Measurements from ENCODE around the gene OAS3. TPM values are rescaled to one million over a fixed set of nuclear protein-coding genes. Genes with fewer than 3 reads are reported as not detected.

Gene OAS3
- total RNA-seq (2021), result 16.2 and 17.4 TPM in 2 replicates
- percentile 50 among the genes with signal in this experiment for Bru-seq, nascent RNA
- BruChase-seq, experiment 1, labeled RNA remaining after a 2-hour chase, result percentile 40 among the genes with signal in this experiment
- percentile 57 among the genes with signal in this experiment for BruChase-seq, experiment 2, labeled RNA remaining after a 6-hour chase
- long read RNA-seq, partial matches to known transcripts, result 14 of 22 reads
- long read RNA-seq, other reads (novel, unspliced or antisense), result 3 of 22 reads

GRCh38 chr12:112937741-112938719, at the start of gene OAS3:
TSS of gene OAS3 (plus strand) at chr12:112938474. CDS start at chr12:112938531, 57 bp downstream.
- Histone ChIP-seq H4K20me1 (ENCODE audit: insufficient read depth) (no peaks in the 10 kb centered on the region), H3K79me2 (ENCODE audit: low read depth) (no peaks in the 10 kb centered on the region), H3K4me2 (peak within 1 kb of the TSS; percentile 86), H3K27me3 (ENCODE audit: insufficient read depth, low read depth) (no peaks in the 10 kb centered on the region), H3K9me3 (ENCODE audit: insufficient read depth, low read depth) (no peaks in the 10 kb centered on the region), H3F3A (ENCODE audit: insufficient read depth, low read depth) (peaks cover 17% of the 10 kb centered on the region; the same call in 1 of the 2 replicates), H2AFZ (peak within 1 kb of the TSS; percentile 96), H3K27ac (peak within 1 kb of the TSS; percentile 1; the same call in 1 of the 2 replicates), H3K9me2 (ENCODE audit: insufficient read depth) (no peaks in the 10 kb centered on the region), H3K4me1 (replicated peaks; ENCODE audit: insufficient read depth) (peaks cover 29% of the 10 kb centered on the region), H3K4me3 (peak within 1 kb of the TSS; percentile 73), H3K36me3 (ENCODE audit: low read depth) (no peaks in the 10 kb centered on the region)
- no TSS peak for BruUV-seq (replicated peaks)
- peak; percentile 50 to 68 for DNase-seq
- POLR2A ChIA-PET (ENCODE audit: unreplicated experiment), result interaction anchor here (0.6 kb wide), 1 partner anchor 1339 kb away, joined by 15 read pairs; the partner anchor contains the start of gene ATXN2
- CTCF ChIA-PET, result interaction anchor here (0.6 kb wide), 2 partner anchors 31 to 198 kb away, joined by 3 to 4 read pairs; no protein-coding TSS in a partner anchor
- intact Hi-C loops (cut with micrococcal nuclease; ENCODE audit: unreplicated experiment), result loop anchor here (2.0 kb wide), 1 partner anchor 37 kb away; no protein-coding TSS in a partner anchor
- TF ChIP-seq EZH2 (IDR thresholded peaks at IDR 0.05; ENCODE audit: low read depth), result no peak
- no peak for TF ChIP-seq CTCF (conservative IDR thresholded peaks at IDR 0.05)

- Histone ChIP-seq H3K4me2 (no peak overlapping the region), H3K27me3 (ENCODE audit: insufficient read depth, low read depth) (peaks cover 43% of the 10 kb centered on the region), H3K4me1 (replicated peaks; ENCODE audit: insufficient read depth) (no peaks in the 10 kb centered on the region), H3K36me3 (ENCODE audit: low read depth) (no peaks in the 10 kb centered on the region), H3F3A (ENCODE audit: insufficient read depth, low read depth) (no peaks in the 10 kb centered on the region), H3K4me3 (no peak overlapping the region), H3K79me2 (ENCODE audit: low read depth) (no peaks in the 10 kb centered on the region), H4K20me1 (ENCODE audit: insufficient read depth) (no peaks in the 10 kb centered on the region), H3K9me3 (ENCODE audit: insufficient read depth, low read depth) (no peaks in the 10 kb centered on the region), H3K9me2 (ENCODE audit: insufficient read depth) (no peaks in the 10 kb centered on the region), H3K27ac (no peak overlapping the region), H2AFZ (no peak overlapping the region)
- intact Hi-C loops (cut with micrococcal nuclease; ENCODE audit: unreplicated experiment), result no loop called here
- TF ChIP-seq EZH2 (IDR thresholded peaks at IDR 0.05; ENCODE audit: low read depth), result no peak
- POLR2A ChIA-PET (ENCODE audit: unreplicated experiment), result no interaction called here
- CTCF ChIA-PET, result no interaction called here
- no peak for DNase-seq
- BruUV-seq (replicated peaks), result no TSS peak
Measured at GRCh38 chr12:112891093-112892024, 46.9 kb upstream of the OAS3 start.

GRCh38 chr12:112892856-112893255, 45.4 kb upstream of the OAS3 start:
- Histone ChIP-seq H4K20me1 (ENCODE audit: insufficient read depth) (no peaks in the 10 kb centered on the region), H3K4me3 (no peak overlapping the region), H3K79me2 (ENCODE audit: low read depth) (no peaks in the 10 kb centered on the region), H3K27ac (no peak overlapping the region), H3K36me3 (ENCODE audit: low read depth) (no peaks in the 10 kb centered on the region), H3F3A (ENCODE audit: insufficient read depth, low read depth) (no peaks in the 10 kb centered on the region), H3K9me2 (ENCODE audit: insufficient read depth) (no peaks in the 10 kb centered on the region), H3K4me1 (replicated peaks; ENCODE audit: insufficient read depth) (no peaks in the 10 kb centered on the region), H3K9me3 (ENCODE audit: insufficient read depth, low read depth) (no peaks in the 10 kb centered on the region), H3K4me2 (no peak overlapping the region), H2AFZ (no peak overlapping the region), H3K27me3 (ENCODE audit: insufficient read depth, low read depth) (peaks cover 54% of the 10 kb centered on the region)
- TF ChIP-seq CTCF (conservative IDR thresholded peaks at IDR 0.05), result no peak
- no peak for TF ChIP-seq EZH2 (IDR thresholded peaks at IDR 0.05; ENCODE audit: low read depth)
- ChIA-PET POLR2A (ENCODE audit: unreplicated experiment) (no interaction called here), CTCF (no interaction called here)
- no peak for DNase-seq
- intact Hi-C loops (cut with micrococcal nuclease; ENCODE audit: unreplicated experiment), result no loop called here
- BruUV-seq (replicated peaks), result no TSS peak
